ENCODE data around the gene GTF3C1.

Gene GTF3C1

GRCh38 chr16:27566417-27566816, 16.7 kb upstream of the GTF3C1 start:
- no peak for FAIRE-seq

DNA sequence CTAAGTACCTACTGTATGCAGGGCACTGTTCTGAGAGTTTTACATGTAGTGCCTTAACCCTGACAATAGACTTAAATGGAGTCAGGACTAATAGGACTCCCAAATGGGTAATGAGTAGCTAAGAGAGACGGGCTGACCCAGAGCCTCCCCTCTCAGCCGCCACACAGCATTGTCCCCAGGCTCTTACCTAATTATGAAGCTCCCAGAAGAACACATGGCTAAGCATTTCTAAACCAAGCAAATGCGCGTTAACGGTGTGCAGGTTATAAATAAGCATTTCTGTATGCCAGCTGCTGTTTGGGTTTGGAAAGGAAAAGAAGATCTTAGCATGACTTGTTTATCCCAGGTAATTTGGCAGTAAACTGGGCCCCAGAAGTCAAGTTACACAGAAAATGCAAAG, 14.5 kb upstream of the GTF3C1 start:
- no peak for FAIRE-seq

- FAIRE-seq = no peak
Observed at GRCh38 chr16:27561216-27561615, 11.5 kb upstream of the GTF3C1 start.

- no peak for FAIRE-seq
Observed at GRCh38 chr16:27558932-27559331, 9.2 kb upstream of the GTF3C1 start.

- no peak for FAIRE-seq
Observed at GRCh38 chr16:27558434-27558833, 8.7 kb upstream of the GTF3C1 start.

GRCh38 chr16:27556471-27556870, 6.8 kb upstream of the GTF3C1 start:
- no peak for FAIRE-seq

GRCh38 chr16:27551036-27551435, 1.3 kb upstream of the GTF3C1 start:
- FAIRE-seq = no peak

- FAIRE-seq = no peak
Observed at GRCh38 chr16:27550582-27550920, 838 bp upstream of the GTF3C1 start.

DNA sequence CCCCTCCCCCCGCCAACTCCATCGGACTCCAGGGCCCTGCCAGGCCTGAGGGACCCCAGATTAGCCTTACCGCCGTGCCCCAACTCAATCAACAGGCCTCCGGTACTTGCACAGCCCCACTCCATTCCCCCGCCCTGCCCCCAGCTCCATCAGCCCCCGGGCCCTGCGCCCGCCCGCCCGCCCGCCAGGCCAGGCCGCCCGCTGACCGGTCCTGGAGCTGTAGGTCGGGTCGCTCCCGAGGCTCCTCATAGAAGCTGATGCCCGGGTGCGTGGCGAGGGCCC, 308 bp downstream of the GTF3C1 start:
- no peak for FAIRE-seq

- no peak for FAIRE-seq
Observed at GRCh38 chr16:27547851-27548250, 1.9 kb downstream of the GTF3C1 start.

- no peak for FAIRE-seq
Observed at GRCh38 chr16:27547134-27547533, 2.6 kb downstream of the GTF3C1 start.

DNA sequence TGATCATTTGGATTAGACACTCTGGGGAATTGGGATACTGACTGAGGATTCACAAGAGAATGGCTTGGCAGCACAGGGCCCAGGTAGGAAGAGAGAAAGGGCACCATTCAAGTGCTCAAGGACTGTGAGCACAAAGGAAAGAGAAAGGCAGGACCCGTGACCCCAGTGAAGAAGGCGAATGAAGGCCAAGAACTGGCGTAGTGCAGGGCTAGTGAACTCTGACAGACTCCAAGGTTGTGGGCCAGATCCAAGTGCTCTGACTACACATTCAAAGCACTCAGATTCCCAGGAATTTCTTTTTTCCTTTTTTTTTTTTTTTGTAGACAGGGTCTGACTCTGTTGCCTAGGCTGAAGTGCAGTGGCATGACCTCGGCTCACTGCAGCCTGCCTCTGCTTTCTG, 5.0 kb downstream of the GTF3C1 start:
- FAIRE-seq = no peak

- FAIRE-seq = no peak
Observed at GRCh38 chr16:27543801-27544200, 5.9 kb downstream of the GTF3C1 start.

DNA sequence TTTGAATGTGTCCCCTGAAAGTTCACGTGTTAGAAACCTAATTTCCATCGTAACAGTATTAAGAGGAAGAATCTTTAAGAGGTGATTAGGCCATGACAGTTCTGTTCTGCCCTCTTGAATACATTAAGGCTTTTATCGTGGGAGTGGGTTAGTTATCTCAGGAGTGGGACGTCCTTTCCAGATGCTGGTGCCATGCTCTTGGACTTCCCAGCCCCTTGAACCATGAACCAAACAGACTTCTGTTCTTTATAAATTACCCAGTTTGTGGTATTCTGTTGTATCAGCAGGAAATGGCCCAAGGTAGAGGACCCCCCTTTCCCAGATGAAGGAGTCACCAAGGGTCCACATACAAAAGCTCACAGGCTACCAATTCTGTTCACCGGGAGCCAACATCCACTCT, 10.1 kb downstream of the GTF3C1 start:
- no peak for FAIRE-seq

DNA sequence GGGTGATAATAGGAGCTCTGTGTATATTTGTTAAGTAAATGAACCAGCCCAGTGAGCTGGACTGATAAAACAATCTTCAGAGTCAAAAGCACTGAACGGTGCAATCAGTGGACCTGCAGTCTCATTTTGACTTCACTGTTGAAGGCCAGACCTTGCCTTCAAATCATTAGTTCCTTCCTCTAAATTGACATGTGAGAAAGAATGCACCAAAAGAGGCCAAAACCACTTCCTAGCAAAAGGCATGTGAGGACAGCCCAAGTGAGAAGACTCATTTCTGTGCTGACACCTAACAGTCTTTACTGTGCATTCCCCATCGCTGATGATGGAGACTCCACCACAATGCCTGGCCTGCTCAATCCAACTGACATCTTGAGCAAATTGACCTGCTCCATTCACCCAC, 10.6 kb downstream of the GTF3C1 start:
- FAIRE-seq = no peak

DNA sequence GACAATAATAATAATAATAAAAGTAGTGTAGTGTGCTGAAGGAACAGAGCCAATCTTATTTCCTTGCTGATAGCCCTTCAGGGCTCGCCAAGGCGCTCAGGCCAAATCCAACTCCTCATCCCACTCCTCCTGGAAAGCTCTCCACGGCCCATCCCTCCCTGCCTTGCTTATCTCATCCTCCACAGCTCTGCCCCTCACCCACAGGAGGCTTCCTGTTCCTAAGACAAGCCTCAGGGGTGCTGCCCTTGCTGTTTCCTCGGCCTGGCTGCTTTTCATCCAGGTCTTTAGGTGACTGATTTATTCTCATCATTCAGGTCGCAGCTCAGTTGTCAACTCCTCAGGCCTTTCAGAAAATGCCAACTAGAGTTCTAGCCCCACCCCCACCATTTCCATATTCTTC, 11.2 kb downstream of the GTF3C1 start:
- no peak for FAIRE-seq

DNA sequence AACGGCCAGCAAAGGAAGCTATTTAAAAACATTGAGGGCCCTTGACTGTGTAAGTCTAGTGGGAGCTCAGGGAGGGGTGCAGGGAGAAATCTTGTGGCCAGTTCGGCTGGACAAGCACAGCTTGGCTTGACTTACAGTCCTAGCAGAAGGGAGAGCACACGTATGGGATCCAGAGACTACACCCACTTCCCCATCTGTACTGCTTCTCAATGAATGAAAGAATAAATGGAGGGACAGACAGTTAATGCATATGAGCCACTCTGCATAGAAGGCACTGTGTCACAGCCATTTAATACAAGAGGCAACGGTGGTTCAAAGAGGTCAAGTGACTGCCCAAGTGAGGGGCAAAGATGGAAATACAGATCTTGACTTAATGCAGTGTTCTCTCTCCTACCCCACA, 15.5 kb downstream of the GTF3C1 start:
- FAIRE-seq = no peak

GRCh38 chr16:27531826-27532800, 17.6 kb downstream of the GTF3C1 start:
- FAIRE-seq = no peak

DNA sequence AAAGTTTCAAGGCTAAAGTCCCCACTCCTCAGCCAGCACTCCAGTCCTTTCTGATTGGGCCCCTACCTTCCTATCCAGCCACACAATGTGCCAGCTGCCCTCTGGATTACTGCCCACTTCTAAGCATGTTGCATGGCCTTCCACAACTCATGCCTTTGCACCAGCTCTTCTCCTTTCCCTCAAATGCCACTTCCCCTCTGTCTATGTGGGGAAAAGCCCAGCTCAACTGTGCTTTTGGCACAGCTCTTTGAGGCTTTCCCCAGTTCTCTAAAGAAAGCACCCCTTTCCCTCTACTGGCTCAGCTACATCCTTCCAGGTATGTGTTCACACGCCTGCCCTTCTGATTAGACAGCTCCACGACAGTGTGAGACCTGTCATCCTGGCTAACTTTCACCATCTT, 18.5 kb downstream of the GTF3C1 start:
- no peak for FAIRE-seq

GRCh38 chr16:27529962-27530361, 19.8 kb downstream of the GTF3C1 start:
- no peak for FAIRE-seq

- FAIRE-seq = no peak
Observed at GRCh38 chr16:27528294-27528693, 21.4 kb downstream of the GTF3C1 start.

DNA sequence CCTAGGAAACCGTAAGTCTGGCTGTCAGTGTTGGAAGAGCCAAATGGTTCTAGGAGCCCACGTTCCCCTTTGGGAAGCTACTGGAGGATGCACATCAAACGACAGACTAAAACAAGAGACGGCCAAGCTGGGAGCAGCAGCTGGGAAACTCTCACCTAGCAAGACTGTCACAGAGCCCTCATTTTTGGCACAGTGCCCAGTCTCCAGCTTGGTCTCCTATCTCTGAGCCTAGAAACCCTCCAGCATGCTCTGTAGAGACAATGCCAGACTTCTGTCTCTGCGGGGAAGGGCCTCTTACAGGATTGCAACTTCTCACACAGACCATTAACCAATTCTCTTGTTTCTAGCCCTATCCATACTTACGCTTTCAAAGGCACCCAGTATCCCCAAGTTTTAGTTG, 23.5 kb downstream of the GTF3C1 start:
- FAIRE-seq = no peak

GRCh38 chr16:27522173-27522707, 27.5 kb downstream of the GTF3C1 start:
- FAIRE-seq = no peak

DNA sequence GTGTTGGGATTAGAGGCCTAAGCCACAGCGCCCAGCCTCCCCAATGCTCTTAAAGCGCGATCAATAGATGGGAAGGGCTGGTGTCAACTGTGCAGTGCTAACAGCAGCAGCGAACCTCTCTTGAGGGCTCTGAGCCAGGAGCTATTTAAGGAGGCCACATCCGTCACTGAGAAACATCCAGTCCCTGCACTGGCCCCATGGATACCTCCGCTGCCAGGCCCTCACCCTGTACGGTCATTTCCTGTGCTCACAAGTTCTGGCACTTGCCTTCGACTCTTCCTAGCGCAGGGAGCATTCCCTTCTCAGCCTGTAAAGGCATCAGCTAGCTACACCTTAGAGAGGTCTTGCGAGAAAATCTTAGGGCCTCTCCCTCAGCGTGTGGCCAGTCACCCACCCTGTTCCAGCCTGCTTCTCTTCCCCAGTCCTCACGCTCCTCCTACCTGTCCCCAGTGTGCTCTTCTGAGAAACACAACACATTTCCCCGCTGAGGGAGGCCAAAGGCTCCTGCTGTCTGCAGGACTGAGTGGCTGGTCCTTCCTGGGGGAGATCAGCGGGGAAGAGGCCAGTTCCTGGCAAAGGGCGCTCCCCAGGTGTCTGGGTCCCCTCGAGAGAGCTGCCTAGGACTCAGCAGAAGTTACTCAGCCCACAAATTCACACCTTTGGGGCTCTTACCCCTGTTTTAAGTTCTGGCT, 28.6 kb downstream of the GTF3C1 start:
- no peak for FAIRE-seq
